Transverse colon (tissue), 4 donors: Measurements from ENCODE around the gene TMTC3. TPM values are rescaled to one million over a fixed set of nuclear protein-coding genes. Genes with fewer than 3 reads are reported as not detected.

Experiments used
- DNase-seq: peaks from one replicate; pipeline ENCODE4 v3.0.0-alpha.2; 2019
- H3K27ac ChIP-seq, 4 donors: fragments of 200-600 bp; sonication (generic); 2 replicates each; pipeline ENCODE4 v1.5.1; 2016 to 2018; ENCODE audit warnings: inconsistent platforms in 4 of 4
- H3K27me3 ChIP-seq: fragments of 200-600 bp; sonication (generic); 2 replicates; pipeline ENCODE4 v1.5.1; 2017; ENCODE audit warnings: inconsistent platforms
- H3K36me3 ChIP-seq, 4 donors: fragments of 200-600 bp; sonication (generic); 2 replicates each; pipeline ENCODE4 v1.5.1; 2017 to 2019; ENCODE audit warnings: inconsistent platforms in 4 of 4
- H3K4me1 ChIP-seq, 4 donors: fragments of 200-600 bp; sonication (generic); 2 replicates each; pipeline ENCODE4 v1.5.1; 2017 to 2020; ENCODE audit warnings: inconsistent platforms in 4 of 4
- H3K4me3 ChIP-seq, 4 donors: fragments of 200-600 bp; sonication (generic); 1 replicate in 1 of 4; 2 replicates in 3 of 4; pipeline versions ENCODE4 v1.5.1 to v1.6.1; 2017 to 2019; ENCODE audit warnings: inconsistent platforms in 4 of 4
- H3K9me3 ChIP-seq, 2 donors: fragments of 200-600 bp; sonication (generic); 2 replicates each; pipeline ENCODE4 v1.5.1; 2017 to 2019; ENCODE audit warnings: inconsistent platforms in 2 of 2
- CTCF ChIP-seq, 5 experiments: fragments of 200-600 bp in 3 of 5; fragments of 450-650 bp in 2 of 5; sonication (generic) in 3 of 5; IDR thresholded peaks; 1 replicate in 2 of 5; 2 replicates in 3 of 5; pipeline ENCODE4 v1.5.1; 2016 to 2017; ENCODE audit warnings: antibody characterized with exemption in 5 of 5, inconsistent platforms in 3 of 5, mild to moderate bottlenecking in 2 of 5, moderate library complexity in 1 of 5
- EP300 ChIP-seq: sonication (generic); formaldehyde crosslinking; IDR thresholded peaks from one replicate; pipeline ENCODE4 v1.6.1; 2017; ENCODE audit warnings: antibody characterized with exemption, low read depth
- POLR2A ChIP-seq: fragments of 450-650 bp; IDR thresholded peaks from one replicate; pipeline ENCODE4 v1.6.1; 2016; ENCODE audit warnings: antibody characterized with exemption, mild to moderate bottlenecking, moderate library complexity
- POLR2AphosphoS5 ChIP-seq, 3 donors: sonication (generic); formaldehyde crosslinking; IDR thresholded peaks; one replicate each; pipeline ENCODE4 v1.6.1; 2016; ENCODE audit warnings: antibody characterized with exemption in 3 of 3
- WGBS, 2 donors: methylation state at CpG; one replicate each; pipeline ENCODE4 v1.1.5; 2018; ENCODE audit warnings: low coverage in 1 of 2; 5-methylcytosine and 5-hydroxymethylcytosine counted together
- in situ Hi-C, 4 donors: fragments of 200-750 bp; cut with MboI; loops; one replicate each; pipeline versions ENCODE4 v1.15.0 to v1.15.1; 2017; ENCODE audit warnings: low sequenced_read_pairs in 3 of 4, low pct_ligation_motif_present in 1 of 4, low pct_unique_long_range_greater_than_20kb in 1 of 4
- intact Hi-C: fragments of 100-400 bp; cut with DNase I; formaldehyde crosslinking; loops from one replicate; pipeline ENCODE4 v1.15.1; 2023; ENCODE audit warnings: low total_unique reads
- total RNA-seq, 4 donors: library from RNA; depleted of rRNA; stranded (reverse); fragments of >200 nt; gene quantifications; one replicate each; pipeline ENCODE4 v1.1.0, GENCODE V29; 2016

TMTC3 gene
- total RNA-seq, 4 donors from 2014 or later: 2.2 to 15.9 (median 10.0) TPM

- no peaks in the 10 kb centered on the region for H3K9me3 ChIP-seq
- H3K27ac ChIP-seq: no peak overlapping the region
- no peak for DNase-seq
- intact Hi-C loops: no loop called here
- H3K4me1 ChIP-seq: peaks cover 0 to 5% (median 3%) of the 10 kb centered on the region in 4 donors
- in situ Hi-C loops: no loop called here
- H3K36me3 ChIP-seq: peaks cover 0 to 12% (median 0%) of the 10 kb centered on the region in 4 donors
- TF ChIP-seq CTCF (IDR thresholded peaks at IDR 0.05): no peak
- TF ChIP-seq EP300: no peak
- TF ChIP-seq POLR2AphosphoS5 (IDR thresholded peaks at IDR 0.05): no peak
- TF ChIP-seq POLR2A: no peak
- no peak overlapping the region for H3K4me3 ChIP-seq
- 73 to 84% methylated on average over 2 of the region's 2 CpGs for WGBS, 2 donors
- H3K27me3 ChIP-seq: no peaks in the 10 kb centered on the region
Observed at GRCh38 chr12:88192426-88192825, 50.3 kb downstream of the TMTC3 start.

- no peak overlapping the region for H3K27ac ChIP-seq
- no peaks in the 10 kb centered on the region for H3K4me1 ChIP-seq
- in situ Hi-C loops: no loop called here
- DNase-seq: no peak
- H3K36me3 ChIP-seq: peaks cover 0 to 12% (median 0%) of the 10 kb centered on the region in 4 donors
- 78 to 83% methylated on average over 3 of the region's 3 CpGs for WGBS, 2 donors
- H3K4me3 ChIP-seq: no peak overlapping the region
- no peak for TF ChIP-seq POLR2AphosphoS5 (IDR thresholded peaks at IDR 0.05)
- no peak for TF ChIP-seq CTCF (IDR thresholded peaks at IDR 0.05)
- no peak for TF ChIP-seq EP300
- TF ChIP-seq POLR2A: no peak
- H3K9me3 ChIP-seq: no peaks in the 10 kb centered on the region
- intact Hi-C loops: no loop called here
- H3K27me3 ChIP-seq: no peaks in the 10 kb centered on the region
Observed at GRCh38 chr12:88194868-88195267, 52.8 kb downstream of the TMTC3 start.

GRCh38 chr12:88200029-88200428 is 57.9 kb downstream of the TMTC3 start:
- DNase-seq: no peak
- Histone ChIP-seq H3K4me3 (no peak overlapping the region), H3K36me3 (peaks cover 0 to 2% (median 0%) of the 10 kb centered on the region in 4 donors), H3K27me3 (no peaks in the 10 kb centered on the region), H3K4me1 (no peaks in the 10 kb centered on the region), H3K27ac (no peak overlapping the region), H3K9me3 (no peaks in the 10 kb centered on the region)
- TF ChIP-seq EP300 (no peak), CTCF (IDR thresholded peaks at IDR 0.05) (no peak), POLR2AphosphoS5 (IDR thresholded peaks at IDR 0.05) (no peak), POLR2A (no peak)
- WGBS, 2 donors: 94 to 100% methylated on average over 2 of the region's 2 CpGs
- in situ Hi-C loops (no loop called here), intact Hi-C loops (no loop called here)

GRCh38 chr12:88202500-88202899 is 60.4 kb downstream of the TMTC3 start:
- H3K27me3 ChIP-seq: no peaks in the 10 kb centered on the region
- H3K9me3 ChIP-seq: no peaks in the 10 kb centered on the region
- intact Hi-C loops (no loop called here), in situ Hi-C loops (no loop called here)
- DNase-seq: no peak
- 87 to 95% methylated on average over 2 of the region's 2 CpGs for WGBS, 2 donors
- H3K36me3 ChIP-seq: no peaks in the 10 kb centered on the region
- H3K4me1 ChIP-seq: no peaks in the 10 kb centered on the region
- no peak overlapping the region for H3K27ac ChIP-seq
- no peak for TF ChIP-seq POLR2AphosphoS5 (IDR thresholded peaks at IDR 0.05)
- TF ChIP-seq EP300: no peak
- no peak for TF ChIP-seq CTCF (IDR thresholded peaks at IDR 0.05)
- no peak for TF ChIP-seq POLR2A
- H3K4me3 ChIP-seq: no peak overlapping the region
